ENCODE results near the gene TVP23A.

The TVP23A gene

GRCh38 chr16:10761373-10761772 is 57.2 kb downstream of the TVP23A start:
- H3K4me3 ChIP-seq (ENCODE audit: low read length), result no peak overlapping the region
- DNase-seq (ENCODE audit: low read depth), result no peak

GRCh38 chr16:10760858-10761257 is 57.7 kb downstream of the TVP23A start:
- DNase-seq (ENCODE audit: low read depth), result no peak
- TF ChIP-seq CTCF (IDR thresholded peaks at IDR 0.05; ENCODE audit: insufficient read depth, low read depth, low read length, missing control alignments), result no peak
- no peak overlapping the region for H3K4me3 ChIP-seq (ENCODE audit: low read length)

More at GRCh38 chr16:10761373-10761772, 57.2 kb downstream of the TVP23A start:
- no peak for TF ChIP-seq CTCF (IDR thresholded peaks at IDR 0.05; ENCODE audit: insufficient read depth, low read depth, low read length, missing control alignments)

- no peak overlapping the region for H3K4me3 ChIP-seq (ENCODE audit: low read length)
- no peak for DNase-seq (ENCODE audit: low read depth)
- TF ChIP-seq CTCF (IDR thresholded peaks at IDR 0.05; ENCODE audit: insufficient read depth, low read depth, low read length, missing control alignments), result no peak
Observed at GRCh38 chr16:10756574-10756973, 62.0 kb downstream of the TVP23A start.

GRCh38 chr16:10754941-10755340 is 63.7 kb downstream of the TVP23A start:
- peak; percentile 73 for DNase-seq (ENCODE audit: low read depth)
- TF ChIP-seq CTCF (IDR thresholded peaks at IDR 0.05; ENCODE audit: insufficient read depth, low read depth, low read length, missing control alignments), result no peak
- H3K4me3 ChIP-seq (ENCODE audit: low read length), result no peak overlapping the region

GRCh38 chr16:10753670-10754069 is 64.9 kb downstream of the TVP23A start:
- H3K4me3 ChIP-seq (ENCODE audit: low read length), result no peak overlapping the region
- TF ChIP-seq CTCF (IDR thresholded peaks at IDR 0.05; ENCODE audit: insufficient read depth, low read depth, low read length, missing control alignments), result no peak
- DNase-seq (ENCODE audit: low read depth), result no peak

- no peak for DNase-seq (ENCODE audit: low read depth)
- H3K4me3 ChIP-seq (ENCODE audit: low read length), result no peak overlapping the region
- no peak for TF ChIP-seq CTCF (IDR thresholded peaks at IDR 0.05; ENCODE audit: insufficient read depth, low read depth, low read length, missing control alignments)
Observed at GRCh38 chr16:10752843-10753523, 65.6 kb downstream of the TVP23A start.

- no peak for DNase-seq (ENCODE audit: low read depth)
- H3K4me3 ChIP-seq (ENCODE audit: low read length), result no peak overlapping the region
Observed at GRCh38 chr16:10751291-10751697, 67.3 kb downstream of the TVP23A start.

More at GRCh38 chr16:10751291-10751697, 67.3 kb downstream of the TVP23A start:
- no peak for TF ChIP-seq CTCF (IDR thresholded peaks at IDR 0.05; ENCODE audit: insufficient read depth, low read depth, low read length, missing control alignments)

Measured in epithelial cell of esophagus (primary cell).